Breast epithelium (tissue), 4 donors: ENCODE measurements around the gene BCL2L2. TPM values are rescaled to one million over a fixed set of nuclear protein-coding genes. Genes with fewer than 3 reads are reported as not detected.
"Not testable (repeated sequence)": the region's sequence is repeated elsewhere in the genome, so short reads cannot be mapped to it uniquely, and the experiment has no call there.

ENCODE experiments used
- DNase-seq, 2 donors: peaks; one replicate each; pipeline ENCODE4 v3.0.0-alpha.2; 2019; ENCODE audit warnings: low spot score in 2 of 2
- H3K27ac ChIP-seq, 2 donors: fragments of 200-600 bp; sonication (generic) in 1 of 2; one replicate each; pipeline ENCODE4 v1.5.1; 2016 to 2019; ENCODE audit warnings: mild to moderate bottlenecking in 1 of 2
- H3K27me3 ChIP-seq, 2 donors: fragments of 200-600 bp; sonication (generic) in 1 of 2; one replicate each; pipeline versions ENCODE4 v1.5.1 to v1.6.0; 2017 to 2019; ENCODE audit warnings: control low read depth in 1 of 2, mild to moderate bottlenecking in 1 of 2
- H3K36me3 ChIP-seq: fragments of 200-600 bp; one replicate; pipeline ENCODE4 v1.5.1; 2019
- H3K4me1 ChIP-seq, 2 donors: fragments of 200-600 bp; sonication (generic); one replicate each; pipeline ENCODE4 v1.5.1; 2016 to 2019; ENCODE audit warnings: control low read depth in 1 of 2
- H3K4me3 ChIP-seq, 3 donors: fragments of 200-600 bp; sonication (generic); 1 replicate in 2 of 3; 2 replicates in 1 of 3; pipeline ENCODE4 v1.5.1; 2016 to 2019; ENCODE audit warnings: mild to moderate bottlenecking in 3 of 3, moderate library complexity in 2 of 3
- H3K9me3 ChIP-seq, 2 donors: fragments of 200-600 bp; sonication (generic) in 1 of 2; one replicate each; pipeline ENCODE4 v1.5.1; 2016 to 2019; ENCODE audit warnings: control low read depth in 1 of 2
- POLR2A ChIP-seq: fragments of 450-650 bp; IDR thresholded peaks from one replicate; pipeline ENCODE4 v1.6.1; 2016; ENCODE audit warnings: antibody characterized with exemption, mild to moderate bottlenecking, moderate library complexity
- POLR2AphosphoS5 ChIP-seq, 3 donors: sonication (generic); formaldehyde crosslinking; IDR thresholded peaks; one replicate each; pipeline ENCODE4 v1.6.1; 2017; ENCODE audit warnings: antibody characterized with exemption in 3 of 3
- intact Hi-C: fragments of 100-400 bp; cut with DNase I; formaldehyde crosslinking; loops from one replicate; pipeline ENCODE4 v1.15.1; 2023; ENCODE audit warnings: low total_unique reads
- total RNA-seq, 3 donors: library from RNA; depleted of rRNA; stranded (reverse); fragments of >200 nt; gene quantifications; one replicate each; pipeline ENCODE4 v1.1.0, GENCODE V29; 2016
- TF ChIP-seq, protein P1 (sequence below), 3 donors: fragments of 450-650 bp; IDR thresholded peaks; one replicate each; pipeline ENCODE4 v1.5.1; 2016 to 2017; ENCODE audit warnings: antibody characterized with exemption in 3 of 3, mild to moderate bottlenecking in 3 of 3, moderate library complexity in 3 of 3

Gene BCL2L2, protein sequence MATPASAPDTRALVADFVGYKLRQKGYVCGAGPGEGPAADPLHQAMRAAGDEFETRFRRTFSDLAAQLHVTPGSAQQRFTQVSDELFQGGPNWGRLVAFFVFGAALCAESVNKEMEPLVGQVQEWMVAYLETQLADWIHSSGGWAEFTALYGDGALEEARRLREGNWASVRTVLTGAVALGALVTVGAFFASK
- total RNA-seq = 10 to 100 TPM; 28.8 to 55.5 (median 48.2) TPM

DNA sequence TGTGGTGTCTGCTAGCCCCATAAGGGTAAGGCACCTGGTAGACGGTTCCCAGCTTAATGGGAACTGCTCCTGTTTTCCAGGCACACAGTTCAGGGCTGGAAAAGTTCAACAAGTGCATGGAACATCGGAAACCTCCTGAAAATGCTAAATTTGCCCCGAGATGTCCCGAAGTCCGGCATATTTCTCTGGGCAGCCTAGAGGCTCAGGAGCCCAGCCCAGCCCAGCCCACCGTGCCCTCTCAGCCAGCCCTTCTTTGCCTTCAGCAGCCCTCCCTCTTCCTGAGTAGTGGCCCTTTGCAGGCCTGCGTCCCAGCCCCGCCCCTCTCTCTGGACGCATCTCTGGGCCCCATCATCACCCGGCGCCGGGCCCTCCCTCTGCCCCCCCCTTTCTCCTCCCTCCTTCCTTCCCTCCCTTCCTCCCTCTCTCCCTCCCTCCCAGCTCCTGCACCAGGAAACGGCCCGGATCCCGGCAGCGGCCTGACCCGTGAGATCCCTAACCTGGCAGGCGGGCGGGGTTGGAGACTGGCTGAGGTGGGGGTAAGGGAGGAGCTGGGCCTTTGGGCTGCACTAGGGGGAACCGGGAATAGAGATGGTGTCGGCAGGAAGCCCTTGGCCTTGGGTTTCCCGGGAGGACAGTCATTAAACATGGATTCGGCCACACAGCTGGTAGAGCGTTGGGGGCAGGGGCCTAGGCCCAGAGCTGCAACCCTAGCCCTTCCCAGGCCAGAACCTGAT is at the start of gene BCL2L2:
BCL2L2 (plus strand) TSS at position 422 of the 734 bp plus-strand sequence. CDS start 935 bp downstream, outside the sequence.
- Histone ChIP-seq H3K27ac (peak within 1 kb of the TSS; percentile 93 to 94), H3K9me3 (no peaks in the 10 kb centered on the region), H3K27me3 (no peaks in the 10 kb centered on the region), H3K4me1 (peaks cover 6 to 38% of the 10 kb centered on the region in 2 donors), H3K4me3 (peak within 1 kb of the TSS; percentile 68 to 81 (median 75)), H3K36me3 (no peaks in the 10 kb centered on the region)
- DNase-seq = peak; percentile 92 to 95
- intact Hi-C loops = loop anchor here (10.0 kb wide), 1 partner anchor 248 kb away; the partner anchor contains the start of genes THTPA and ZFHX2
- TF ChIP-seq POLR2A = no peak
- TF ChIP-seq POLR2AphosphoS5 (IDR thresholded peaks at IDR 0.05) = peak; percentile 69 to 89 (median 69)

GRCh38 chr14:23258256-23258655 is 48.4 kb upstream of the BCL2L2 start:
- Histone ChIP-seq H3K27me3 (no peaks in the 10 kb centered on the region), H3K36me3 (no peaks in the 10 kb centered on the region), H3K4me3 (no peak overlapping the region), H3K4me1 (no peaks in the 10 kb centered on the region), H3K9me3 (no peaks in the 10 kb centered on the region), H3K27ac (no peak overlapping the region)
- no peak for TF ChIP-seq POLR2AphosphoS5 (IDR thresholded peaks at IDR 0.05)
- TF ChIP-seq POLR2A = no peak
- TF ChIP-seq, protein P1, sequence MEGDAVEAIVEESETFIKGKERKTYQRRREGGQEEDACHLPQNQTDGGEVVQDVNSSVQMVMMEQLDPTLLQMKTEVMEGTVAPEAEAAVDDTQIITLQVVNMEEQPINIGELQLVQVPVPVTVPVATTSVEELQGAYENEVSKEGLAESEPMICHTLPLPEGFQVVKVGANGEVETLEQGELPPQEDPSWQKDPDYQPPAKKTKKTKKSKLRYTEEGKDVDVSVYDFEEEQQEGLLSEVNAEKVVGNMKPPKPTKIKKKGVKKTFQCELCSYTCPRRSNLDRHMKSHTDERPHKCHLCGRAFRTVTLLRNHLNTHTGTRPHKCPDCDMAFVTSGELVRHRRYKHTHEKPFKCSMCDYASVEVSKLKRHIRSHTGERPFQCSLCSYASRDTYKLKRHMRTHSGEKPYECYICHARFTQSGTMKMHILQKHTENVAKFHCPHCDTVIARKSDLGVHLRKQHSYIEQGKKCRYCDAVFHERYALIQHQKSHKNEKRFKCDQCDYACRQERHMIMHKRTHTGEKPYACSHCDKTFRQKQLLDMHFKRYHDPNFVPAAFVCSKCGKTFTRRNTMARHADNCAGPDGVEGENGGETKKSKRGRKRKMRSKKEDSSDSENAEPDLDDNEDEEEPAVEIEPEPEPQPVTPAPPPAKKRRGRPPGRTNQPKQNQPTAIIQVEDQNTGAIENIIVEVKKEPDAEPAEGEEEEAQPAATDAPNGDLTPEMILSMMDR (IDR thresholded peaks at IDR 0.05) = no peak
- intact Hi-C loops = no loop called here
- no peak for DNase-seq

- no peak overlapping the region for H3K4me3 ChIP-seq
- H3K27ac ChIP-seq = no peak overlapping the region
- no peaks in the 10 kb centered on the region for H3K27me3 ChIP-seq
- no peaks in the 10 kb centered on the region for H3K36me3 ChIP-seq
- H3K9me3 ChIP-seq = no peaks in the 10 kb centered on the region
- intact Hi-C loops = no loop called here
- DNase-seq = no peak
- TF ChIP-seq POLR2AphosphoS5 (IDR thresholded peaks at IDR 0.05) = no peak
- no peak for TF ChIP-seq POLR2A
- TF ChIP-seq, protein P1 (IDR thresholded peaks at IDR 0.05) = no peak
- no peaks in the 10 kb centered on the region for H3K4me1 ChIP-seq
Measured at GRCh38 chr14:23259426-23259825, 47.2 kb upstream of the BCL2L2 start.

DNA sequence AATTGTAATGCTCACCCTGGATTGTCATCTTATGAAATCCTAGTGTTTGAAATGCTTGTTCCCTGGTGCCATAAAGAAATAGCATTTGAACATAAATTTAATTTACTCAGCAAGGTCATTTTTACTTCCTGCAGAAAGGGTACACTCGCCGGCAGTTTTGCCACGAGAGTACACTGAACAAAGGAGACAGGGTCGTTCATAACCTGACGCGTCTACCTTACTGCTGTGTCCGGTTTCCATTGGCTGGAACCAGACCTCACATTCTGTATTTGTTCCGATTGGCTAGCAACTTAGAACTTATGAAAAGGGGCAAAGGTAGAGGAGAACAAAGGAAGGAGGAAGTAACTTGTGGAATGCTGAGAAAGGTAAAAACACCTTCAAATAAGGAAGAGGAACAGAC is 45.8 kb upstream of the BCL2L2 start:
- H3K4me1 ChIP-seq, H3K9me3 ChIP-seq, H3K27me3 ChIP-seq, H3K4me3 ChIP-seq, DNase-seq, intact Hi-C loops, H3K36me3 ChIP-seq, H3K27ac ChIP-seq: not testable (repeated sequence)

- H3K27ac ChIP-seq = no peak overlapping the region
- TF ChIP-seq, protein P1 (IDR thresholded peaks at IDR 0.05) = no peak
- no peak for TF ChIP-seq POLR2AphosphoS5 (IDR thresholded peaks at IDR 0.05)
- TF ChIP-seq POLR2A = no peak
- no peaks in the 10 kb centered on the region for H3K9me3 ChIP-seq
- H3K27me3 ChIP-seq = no peaks in the 10 kb centered on the region
- no peak overlapping the region for H3K4me3 ChIP-seq
- H3K4me1 ChIP-seq = no peaks in the 10 kb centered on the region
- DNase-seq = no peak
- intact Hi-C loops = no loop called here
- H3K36me3 ChIP-seq = no peaks in the 10 kb centered on the region
Measured at GRCh38 chr14:23269193-23269592, 37.4 kb upstream of the BCL2L2 start.

- TF ChIP-seq POLR2A (no peak), POLR2AphosphoS5 (IDR thresholded peaks at IDR 0.05) (no peak)
- TF ChIP-seq, protein P1 (IDR thresholded peaks at IDR 0.05) = no peak
- Histone ChIP-seq H3K9me3 (no peaks in the 10 kb centered on the region), H3K27me3 (no peaks in the 10 kb centered on the region), H3K4me3 (no peak overlapping the region), H3K36me3 (peaks cover 5% of the 10 kb centered on the region), H3K27ac (no peak overlapping the region), H3K4me1 (no peaks in the 10 kb centered on the region)
- intact Hi-C loops = no loop called here
- no peak for DNase-seq
Measured at GRCh38 chr14:23275412-23275811, 31.2 kb upstream of the BCL2L2 start.
